NCI-H524 (cell line): ENCODE results near the gene CCDC91.

Experiments
- DNase-seq, 2 experiments: peaks; one replicate each; lab custom pipeline; 2025; lab: John Stamatoyannopoulos, UW

CCDC91 gene

DNA sequence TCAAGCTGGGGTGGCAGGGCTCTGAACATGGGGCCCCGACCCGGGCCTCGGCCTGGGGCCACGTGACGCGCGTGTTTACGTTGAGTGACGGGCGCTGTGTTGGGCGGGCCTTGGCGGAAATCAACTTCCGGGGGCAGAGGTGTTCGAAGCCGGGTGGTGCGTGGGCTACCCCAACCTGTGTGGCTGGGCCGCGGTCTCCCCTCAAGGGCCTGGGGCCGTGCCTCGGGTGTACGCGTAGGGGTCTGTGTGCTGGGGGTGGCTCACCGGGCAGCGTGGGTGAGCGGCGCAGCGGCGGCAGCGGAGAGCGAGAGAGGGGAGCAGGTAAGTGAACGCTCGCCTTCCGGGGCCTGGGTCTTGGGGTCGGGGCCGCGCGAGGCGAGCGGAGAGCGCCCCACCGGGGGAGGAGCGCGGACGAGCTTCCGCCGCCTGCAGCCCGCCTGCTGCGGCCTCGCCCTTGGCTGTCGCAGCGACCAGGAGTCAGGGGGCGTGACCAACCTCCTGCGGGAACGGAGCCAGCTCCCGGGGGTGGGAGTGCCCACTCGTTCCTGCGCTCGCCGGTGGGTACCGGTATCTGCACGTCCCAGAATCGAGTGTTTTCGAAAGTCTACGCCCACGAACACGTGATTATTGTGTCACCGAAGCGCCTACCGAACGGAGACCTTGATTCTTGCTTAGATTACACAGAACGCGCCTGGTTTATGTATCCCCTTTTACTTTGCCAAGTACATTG, at the start of gene CCDC91:
CCDC91 (plus strand) TSS at position 136 of the 730 bp plus-strand sequence. CDS start 66,760 bp downstream, outside the sequence.
- peak; percentile 78 for DNase-seq

DNA sequence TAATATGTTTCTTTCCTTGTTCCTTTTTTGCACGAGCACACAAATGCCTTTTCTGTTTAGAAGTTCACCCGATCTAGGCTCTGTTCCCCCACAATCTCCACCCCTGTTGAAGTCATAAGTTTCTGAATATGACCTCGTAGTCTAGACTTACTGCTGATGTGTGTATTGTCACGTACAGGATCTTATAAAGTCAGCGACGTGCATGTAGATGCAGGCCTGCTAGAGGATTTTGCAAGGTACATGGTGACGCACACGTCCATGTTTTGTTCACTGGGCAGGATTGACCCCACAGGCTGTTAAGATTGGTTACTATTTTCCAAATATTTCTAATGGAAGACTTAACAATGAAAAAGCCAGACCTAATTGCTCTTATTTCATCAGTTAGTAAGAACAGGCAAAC, 46.2 kb upstream of the CCDC91 start:
- no peak for DNase-seq

GRCh38 chr12:28144532-28144931, 45.7 kb upstream of the CCDC91 start:
- no peak for DNase-seq

- no peak for DNase-seq
Observed at GRCh38 chr12:28145216-28145615, 45.0 kb upstream of the CCDC91 start.

DNA sequence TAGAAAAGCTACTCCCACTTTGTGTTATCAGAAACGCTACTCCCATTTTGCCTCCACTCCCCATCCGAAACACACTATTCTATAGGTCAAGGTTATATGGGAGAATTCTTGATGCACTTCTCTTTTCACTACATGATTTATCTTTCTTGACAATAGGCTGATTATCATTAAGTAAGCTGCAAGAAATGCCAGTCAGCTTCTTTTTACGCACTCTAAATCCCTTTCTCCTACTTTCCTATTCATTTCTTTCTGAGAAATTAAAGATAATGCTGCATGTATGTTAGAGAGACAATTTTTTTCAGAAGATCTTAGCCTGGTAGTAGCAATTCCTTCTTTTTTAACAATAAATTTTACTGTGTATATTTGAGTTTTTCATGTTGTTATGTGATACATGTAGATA, 41.0 kb upstream of the CCDC91 start:
- DNase-seq: no peak

DNA sequence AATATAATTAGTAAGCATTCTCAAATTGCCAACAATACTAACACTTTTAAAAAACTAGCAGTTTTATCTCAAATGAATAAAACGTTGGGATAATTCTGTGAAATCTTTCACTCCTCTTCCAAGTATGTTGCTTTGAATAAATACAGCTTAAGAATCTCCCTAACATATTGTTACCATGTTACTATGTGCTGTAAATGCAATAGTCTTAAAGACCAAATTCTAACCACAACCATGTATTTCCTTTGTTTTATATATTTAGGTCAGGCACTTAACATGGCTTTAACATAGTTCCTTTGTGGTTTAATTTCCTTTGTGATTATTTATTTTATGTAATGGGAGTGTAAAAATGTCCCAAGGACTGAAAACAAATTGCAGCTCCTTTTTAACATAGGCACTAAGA, 33.9 kb upstream of the CCDC91 start:
- DNase-seq: no peak

- no peak for DNase-seq
Observed at GRCh38 chr12:28156804-28157203, 33.5 kb upstream of the CCDC91 start.

DNA sequence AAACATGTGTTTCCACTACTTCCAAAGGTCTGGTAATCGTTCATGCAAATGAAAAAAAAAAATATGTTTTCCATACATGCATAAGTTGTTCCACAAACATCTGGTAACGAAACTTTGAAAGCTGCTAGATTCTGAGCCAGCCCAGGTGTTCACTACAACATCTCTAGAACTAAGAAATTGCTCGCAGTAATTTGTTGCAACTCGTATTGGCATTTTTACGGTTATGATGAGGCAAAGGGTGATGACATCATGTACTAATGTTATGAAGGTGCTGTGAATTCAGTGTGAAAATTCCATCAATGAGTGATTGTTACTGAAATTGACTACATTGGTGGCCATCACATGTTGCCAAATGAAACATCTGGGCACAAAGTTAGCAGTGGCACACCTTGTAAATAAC, 31.9 kb upstream of the CCDC91 start:
- no peak for DNase-seq

GRCh38 chr12:28159688-28160087, 30.6 kb upstream of the CCDC91 start:
- no peak for DNase-seq

DNA sequence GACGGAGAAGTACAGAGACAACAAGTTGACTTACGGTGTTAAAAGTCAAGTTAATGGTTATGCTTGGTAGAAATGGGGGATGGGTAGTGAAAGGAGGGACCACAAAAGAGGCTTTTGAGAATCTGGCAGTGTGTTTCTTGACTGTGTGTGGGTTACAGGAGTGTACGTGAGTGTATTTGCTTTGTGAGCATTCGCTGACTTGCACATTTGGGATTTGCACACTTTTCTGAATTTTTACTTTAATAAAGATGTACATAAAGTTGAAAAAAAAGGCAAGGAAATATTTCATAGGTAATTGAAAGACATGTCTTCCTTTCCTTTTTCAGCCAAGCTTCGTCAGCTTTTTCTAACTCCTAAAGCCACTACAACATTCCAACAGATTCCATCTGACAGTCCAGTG, 28.6 kb upstream of the CCDC91 start:
- no peak for DNase-seq

GRCh38 chr12:28162697-28163096, 27.6 kb upstream of the CCDC91 start:
- no peak for DNase-seq

- no peak for DNase-seq
Observed at GRCh38 chr12:28164644-28165275, 25.5 kb upstream of the CCDC91 start.

DNA sequence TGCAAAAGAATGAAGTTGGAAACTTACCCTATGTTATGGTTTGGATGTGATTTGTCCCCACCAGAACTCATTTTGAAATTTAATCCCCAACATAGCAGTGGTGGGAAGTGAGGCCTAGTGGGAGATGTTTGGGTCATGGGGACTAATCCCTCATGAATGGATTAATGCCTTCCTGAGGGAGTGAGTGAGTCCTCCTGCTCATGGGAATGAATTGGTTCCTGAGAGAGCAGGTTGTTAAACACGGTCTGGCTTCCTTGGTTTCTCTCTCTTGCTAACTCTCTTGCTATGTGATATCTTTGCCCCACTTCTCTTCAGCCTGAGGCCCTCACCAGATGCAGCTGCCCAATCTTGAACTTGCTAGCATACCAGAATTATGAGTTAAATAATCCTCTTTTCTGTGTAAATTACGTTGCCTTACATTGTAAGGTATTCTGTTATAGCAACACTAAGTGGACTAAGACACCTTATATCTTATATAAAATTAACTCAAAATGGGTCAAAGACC, 22.2 kb upstream of the CCDC91 start:
- no peak for DNase-seq

DNA sequence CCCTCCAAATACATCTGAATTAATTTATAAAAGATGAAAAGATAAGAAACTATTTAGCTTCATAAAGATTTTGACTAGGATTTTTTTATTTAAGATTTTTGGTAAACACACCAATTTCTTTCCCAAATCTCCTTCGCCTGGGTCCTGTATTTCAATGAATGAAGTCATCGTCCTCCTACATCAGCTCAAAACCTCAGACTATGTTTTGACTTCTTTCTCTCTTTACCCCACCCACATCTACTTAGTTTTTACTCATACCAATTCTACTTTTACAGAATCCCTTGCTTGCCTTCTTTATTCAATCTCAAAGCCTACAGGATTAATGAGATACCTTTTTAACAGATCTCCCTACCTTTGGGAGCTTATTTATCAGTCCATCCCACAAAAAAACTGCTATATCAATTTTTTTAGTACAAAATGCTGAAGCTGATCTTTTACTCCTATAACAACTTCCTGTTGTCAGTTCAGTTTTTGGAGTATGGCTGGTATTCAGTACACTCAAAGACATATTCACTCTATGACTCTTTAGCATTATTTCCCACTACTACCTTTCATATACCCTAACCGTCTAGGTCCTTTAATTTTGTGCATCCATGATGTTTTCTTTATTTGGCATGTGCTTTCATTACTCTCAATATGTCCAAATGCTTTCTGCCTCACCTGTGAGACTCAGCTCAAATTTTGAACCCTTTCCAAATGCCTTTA, 18.7 kb upstream of the CCDC91 start:
- no peak for DNase-seq

GRCh38 chr12:28172434-28173030, 17.7 kb upstream of the CCDC91 start:
- DNase-seq: peak; percentile 27 to 63

DNA sequence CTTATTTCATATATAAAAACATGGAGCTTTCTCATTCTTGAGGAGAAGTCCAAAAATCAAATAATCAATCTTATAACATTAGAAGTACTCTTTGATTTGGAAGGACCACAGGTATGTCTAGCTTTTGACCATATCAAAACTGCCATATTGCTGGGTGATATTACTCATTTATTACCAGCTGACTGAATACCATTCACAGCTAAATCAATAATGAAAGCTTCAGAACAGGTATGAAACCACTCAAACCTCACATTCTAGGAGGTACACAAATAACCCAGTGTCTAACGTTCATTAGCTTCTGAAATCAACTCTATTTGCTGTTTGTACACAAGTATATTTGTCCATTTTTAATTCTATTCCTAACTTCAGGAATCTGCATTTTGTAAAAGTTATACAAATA, 16.8 kb upstream of the CCDC91 start:
- no peak for DNase-seq

DNA sequence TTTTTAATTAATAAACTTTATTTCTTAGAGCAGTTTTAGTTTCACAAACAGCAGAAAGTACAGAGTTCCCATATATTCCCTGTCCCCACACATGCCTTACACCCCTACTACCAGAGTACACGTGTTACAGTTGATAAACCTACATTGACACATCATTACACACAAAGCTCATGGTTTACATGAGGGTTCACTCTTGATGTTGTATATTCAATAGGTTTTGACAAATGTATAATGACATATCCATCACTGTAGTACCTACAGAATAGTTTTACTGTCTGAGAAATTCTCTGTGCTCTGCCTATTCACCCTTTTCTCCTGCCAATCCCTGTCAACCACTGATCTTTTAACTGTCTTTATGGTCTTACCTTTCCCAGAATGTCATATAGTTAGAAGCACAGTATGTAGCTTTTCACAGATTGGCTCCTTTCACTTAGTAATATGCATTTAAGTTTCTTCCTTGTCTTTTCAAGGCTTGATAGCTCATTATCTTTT, 15.1 kb upstream of the CCDC91 start:
- no peak for DNase-seq

GRCh38 chr12:28176295-28176694, 14.0 kb upstream of the CCDC91 start:
- DNase-seq: no peak

GRCh38 chr12:28177461-28177860, 12.8 kb upstream of the CCDC91 start:
- no peak for DNase-seq

DNA sequence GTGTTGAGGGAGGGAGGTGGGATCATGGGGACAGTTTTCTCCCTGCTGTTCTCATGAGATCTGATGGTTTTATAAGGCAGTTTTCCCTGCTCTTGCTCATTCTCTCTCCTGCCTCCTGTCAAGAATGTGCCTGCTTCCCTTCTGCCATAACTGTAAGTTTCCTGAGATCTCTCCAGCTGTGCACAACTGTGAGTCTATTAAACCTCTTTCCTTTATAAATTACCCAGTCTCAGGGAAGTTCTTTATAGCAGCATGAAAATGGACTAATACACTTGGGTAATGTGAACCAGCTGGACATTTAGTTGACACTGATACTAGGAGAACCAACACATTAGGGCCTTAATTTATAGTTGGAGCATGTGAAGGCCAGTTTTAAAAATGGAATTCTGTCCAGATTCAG, 12.4 kb upstream of the CCDC91 start:
- no peak for DNase-seq

DNA sequence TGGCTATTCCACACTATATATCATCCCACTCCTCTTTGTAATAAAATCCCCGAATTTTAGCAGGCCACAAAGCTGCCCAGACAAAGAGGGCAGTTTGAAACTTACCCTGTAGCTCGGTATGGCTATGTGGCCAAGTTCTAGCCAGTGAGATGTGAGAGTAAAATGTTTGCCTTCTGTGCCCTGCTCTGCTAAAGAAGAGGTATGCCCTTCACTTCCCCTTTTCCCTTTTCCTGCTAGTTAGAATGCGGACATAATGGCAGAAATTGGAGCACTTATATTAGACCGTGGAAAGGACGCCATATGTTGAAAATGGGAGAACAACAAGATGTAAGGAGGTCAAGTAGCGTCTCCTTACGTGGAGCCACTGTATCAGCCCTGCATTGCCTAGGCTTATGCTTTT, 11.5 kb upstream of the CCDC91 start:
- DNase-seq: no peak

- DNase-seq: no peak
Observed at GRCh38 chr12:28180786-28181185, 9.5 kb upstream of the CCDC91 start.
